HG03135 (cell line): Measurements from ENCODE around the gene ANKRD11.
"Not testable (repeated sequence)": the region's sequence is repeated elsewhere in the genome, so short reads cannot be mapped to it uniquely, and the experiment has no call there.

Experiments used
- ATAC-seq: cut with Tn5 transposase; IDR thresholded peaks from one replicate; pipeline ENCODE4 v1.9.1; 2021; ENCODE audit warnings: mild to moderate bottlenecking, moderate library complexity; ENCODE audit not compliant: unreplicated experiment

ANKRD11 gene

DNA sequence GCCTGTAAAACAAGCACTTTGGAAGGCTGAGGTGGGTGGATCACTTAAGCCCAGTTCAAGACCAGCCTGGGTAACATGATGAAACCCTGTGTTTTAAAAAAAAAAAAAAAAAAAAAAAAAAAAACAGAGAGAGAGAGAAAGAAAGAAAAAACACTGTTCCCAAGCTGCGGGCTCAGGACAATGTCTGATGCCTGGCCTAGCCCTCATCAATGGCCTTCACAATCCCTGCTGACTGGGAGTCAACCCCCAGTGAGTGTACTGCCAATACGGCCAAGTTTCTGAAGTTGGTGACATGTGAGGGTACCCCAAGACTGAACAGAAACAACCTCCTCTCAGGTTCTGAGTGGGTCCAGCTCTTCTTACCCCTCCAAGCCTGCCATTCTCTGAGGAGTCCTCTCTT lies 156.3 kb downstream of the ANKRD11 start:
- ATAC-seq, result no peak

- ATAC-seq, result not testable (repeated sequence)
These were observed 156.9 kb downstream of the ANKRD11 start for GRCh38 chr16:89333401-89334001.

DNA sequence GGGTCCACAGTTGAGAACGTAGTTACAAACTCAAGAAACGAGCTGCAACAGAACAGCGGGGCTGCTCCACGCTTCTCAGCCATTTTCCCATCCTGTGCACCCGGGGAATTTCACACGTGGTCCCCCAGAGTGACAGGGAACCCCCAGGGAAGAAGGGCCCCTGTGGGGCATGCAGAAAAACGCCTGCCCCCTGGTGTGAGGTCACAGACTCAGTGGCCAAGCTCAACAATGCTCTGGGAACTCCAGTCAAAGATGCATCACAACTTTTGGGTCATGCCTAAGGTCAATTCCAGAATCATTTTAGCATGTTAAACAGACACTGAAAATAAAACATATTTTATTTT lies 157.5 kb downstream of the ANKRD11 start:
- no peak for ATAC-seq

GRCh38 chr16:89332243-89332901 lies 158.0 kb downstream of the ANKRD11 start:
- no peak for ATAC-seq

GRCh38 chr16:89331371-89332109 lies 158.8 kb downstream of the ANKRD11 start:
- ATAC-seq, result no peak

GRCh38 chr16:89330177-89330856 lies 160.0 kb downstream of the ANKRD11 start:
- ATAC-seq, result no peak

DNA sequence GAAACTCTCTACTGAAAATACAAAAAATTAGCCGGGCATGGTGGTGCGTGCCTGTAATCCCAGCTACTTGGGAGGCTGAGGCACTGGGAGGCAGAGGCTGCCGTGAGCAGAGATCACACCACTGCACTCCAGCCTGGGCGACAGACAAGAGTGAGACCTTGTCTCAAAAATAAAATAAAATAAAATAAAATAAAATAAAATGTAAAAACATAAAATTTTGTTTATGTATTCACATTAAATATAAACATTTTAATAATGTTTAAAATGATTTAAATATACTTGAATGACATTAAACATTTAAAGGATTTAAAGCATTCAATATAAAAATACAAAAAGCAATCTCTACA lies 160.6 kb downstream of the ANKRD11 start:
- not testable (repeated sequence) for ATAC-seq

DNA sequence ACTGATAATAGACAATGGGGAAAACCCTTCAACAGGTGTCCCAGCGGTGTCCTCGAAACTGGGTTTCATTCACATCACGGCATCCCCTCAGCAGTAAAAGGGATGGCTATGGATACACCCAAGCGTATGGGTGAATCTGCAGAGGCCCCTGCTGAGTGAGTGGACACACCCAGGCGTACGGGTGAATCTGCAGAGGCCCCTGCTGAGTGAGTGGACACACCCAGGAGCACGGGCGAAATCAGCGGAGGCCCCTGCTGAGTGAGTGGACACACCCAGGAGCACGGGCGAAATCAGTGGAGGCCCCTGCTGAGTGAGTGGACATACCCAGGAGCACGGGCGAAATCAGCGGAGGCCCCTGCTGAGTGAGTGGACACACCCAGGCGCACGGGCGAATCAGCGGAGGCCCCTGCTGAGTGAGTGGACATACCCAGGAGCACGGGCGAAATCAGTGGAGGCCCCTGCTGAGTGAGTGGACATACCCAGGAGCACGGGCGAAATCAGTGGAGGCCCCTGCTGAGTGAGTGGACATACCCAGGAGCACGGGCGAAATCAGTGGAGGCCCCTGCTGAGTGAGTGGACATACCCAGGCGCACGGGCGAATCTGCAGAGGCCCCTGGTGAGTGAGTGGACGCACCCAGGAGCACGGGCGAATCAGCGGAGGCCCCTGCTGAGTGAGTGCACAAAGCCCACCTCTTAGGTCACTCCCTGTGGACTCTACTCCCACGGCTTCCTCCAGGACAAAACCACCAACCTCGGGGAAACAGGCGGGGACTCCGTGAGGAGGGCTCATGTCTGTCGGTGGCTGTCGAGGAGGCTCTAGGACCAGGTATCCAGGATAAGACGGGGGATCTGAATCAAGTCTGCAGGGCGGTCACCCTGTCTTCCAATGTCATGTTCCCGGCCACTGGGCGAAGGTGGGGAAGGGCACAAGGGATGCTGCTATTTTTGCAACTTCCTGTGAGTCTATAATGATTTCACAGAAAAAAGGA lies 161.7 kb downstream of the ANKRD11 start:
- ATAC-seq, result not testable (repeated sequence)

DNA sequence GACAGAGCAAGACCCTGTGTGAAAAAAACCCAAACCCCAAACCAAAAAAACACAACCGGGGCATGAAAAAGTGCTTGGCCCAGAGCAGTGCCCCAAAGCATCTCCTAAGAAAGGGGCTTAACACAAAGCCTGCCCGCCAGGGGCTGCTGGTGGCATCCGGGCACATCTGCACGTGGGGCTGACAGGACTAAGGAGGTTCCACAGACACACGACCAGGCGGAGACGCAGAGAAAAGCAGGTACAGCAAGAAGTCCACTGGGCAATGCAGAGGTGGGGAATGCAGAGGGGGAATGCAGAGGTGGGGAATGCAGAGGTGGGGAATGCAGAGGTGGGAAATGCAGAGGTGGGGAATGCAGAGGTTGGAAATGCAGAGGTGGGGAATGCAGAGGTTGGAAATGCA lies 163.6 kb downstream of the ANKRD11 start:
- ATAC-seq, result no peak

DNA sequence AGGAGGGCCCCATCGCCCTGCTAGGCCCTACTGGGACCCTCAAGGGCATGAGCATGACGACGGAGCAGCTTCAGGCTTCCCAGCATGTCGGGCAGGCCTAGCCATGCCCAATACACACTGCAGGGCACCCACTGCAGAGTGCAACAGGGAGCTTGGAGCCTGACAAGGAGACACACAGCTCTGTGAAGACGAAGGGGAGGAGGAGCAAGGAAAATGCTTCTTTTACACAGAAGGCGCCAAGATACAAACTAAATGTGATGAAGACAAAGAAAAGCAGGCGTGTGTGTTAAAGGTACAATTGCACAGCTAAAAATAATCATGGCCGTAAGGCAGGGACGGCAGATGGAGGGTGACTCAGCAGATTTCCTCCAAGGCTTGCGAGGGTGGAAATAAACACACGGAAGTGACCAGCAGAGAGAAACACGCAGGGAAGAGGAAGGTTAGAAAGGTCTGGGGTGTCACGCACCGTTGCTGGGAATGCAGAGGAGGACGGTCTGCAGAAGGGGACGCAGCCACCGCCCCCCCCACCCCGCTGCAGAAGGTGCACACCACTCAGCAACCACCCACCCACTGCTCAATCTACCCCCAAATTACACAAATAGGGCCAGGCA lies 164.4 kb downstream of the ANKRD11 start:
- no peak for ATAC-seq

- no peak for ATAC-seq
These were observed 166.0 kb downstream of the ANKRD11 start for GRCh38 chr16:89324056-89325010.

DNA sequence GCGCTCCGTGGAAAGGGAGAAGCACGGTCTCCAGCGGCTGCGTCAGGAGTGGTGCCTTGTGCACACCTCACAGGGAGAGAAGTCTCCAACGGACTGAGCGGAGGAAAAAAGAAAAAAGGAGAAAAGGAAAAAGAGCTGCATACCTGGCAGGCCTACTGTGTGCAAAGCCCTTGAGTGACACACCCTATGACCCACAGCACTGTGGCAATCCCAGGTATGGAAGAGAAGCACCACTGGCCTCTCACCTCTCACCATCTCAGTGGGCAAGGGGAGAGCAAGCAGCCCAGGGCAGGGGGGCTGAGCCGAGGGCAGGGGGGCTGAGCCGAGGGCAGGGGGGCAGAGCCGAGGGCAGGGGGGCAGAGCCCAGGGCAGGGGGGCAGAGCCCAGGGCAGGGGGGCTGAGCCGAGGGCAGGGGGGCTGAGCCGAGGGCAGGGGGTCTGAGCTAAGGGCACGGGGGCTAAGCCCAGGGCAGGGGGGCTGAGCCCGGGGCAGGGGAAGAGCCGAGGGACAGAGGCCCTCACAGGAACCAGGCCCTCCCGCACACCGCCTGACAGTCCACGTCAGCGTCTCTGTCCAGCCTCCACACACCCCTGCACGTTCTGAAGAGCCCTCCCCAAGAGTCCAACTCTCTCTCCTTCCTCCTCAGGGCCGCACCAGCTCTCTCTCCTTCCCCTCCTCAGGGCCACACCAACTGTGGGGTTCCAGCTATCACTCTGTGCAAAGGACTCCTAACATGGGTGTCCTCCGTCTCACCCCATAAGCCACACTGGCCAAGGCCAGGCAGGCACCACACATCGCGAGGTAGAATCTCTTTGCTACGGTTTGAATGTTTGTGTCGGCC lies 167.0 kb downstream of the ANKRD11 start:
- no peak for ATAC-seq

DNA sequence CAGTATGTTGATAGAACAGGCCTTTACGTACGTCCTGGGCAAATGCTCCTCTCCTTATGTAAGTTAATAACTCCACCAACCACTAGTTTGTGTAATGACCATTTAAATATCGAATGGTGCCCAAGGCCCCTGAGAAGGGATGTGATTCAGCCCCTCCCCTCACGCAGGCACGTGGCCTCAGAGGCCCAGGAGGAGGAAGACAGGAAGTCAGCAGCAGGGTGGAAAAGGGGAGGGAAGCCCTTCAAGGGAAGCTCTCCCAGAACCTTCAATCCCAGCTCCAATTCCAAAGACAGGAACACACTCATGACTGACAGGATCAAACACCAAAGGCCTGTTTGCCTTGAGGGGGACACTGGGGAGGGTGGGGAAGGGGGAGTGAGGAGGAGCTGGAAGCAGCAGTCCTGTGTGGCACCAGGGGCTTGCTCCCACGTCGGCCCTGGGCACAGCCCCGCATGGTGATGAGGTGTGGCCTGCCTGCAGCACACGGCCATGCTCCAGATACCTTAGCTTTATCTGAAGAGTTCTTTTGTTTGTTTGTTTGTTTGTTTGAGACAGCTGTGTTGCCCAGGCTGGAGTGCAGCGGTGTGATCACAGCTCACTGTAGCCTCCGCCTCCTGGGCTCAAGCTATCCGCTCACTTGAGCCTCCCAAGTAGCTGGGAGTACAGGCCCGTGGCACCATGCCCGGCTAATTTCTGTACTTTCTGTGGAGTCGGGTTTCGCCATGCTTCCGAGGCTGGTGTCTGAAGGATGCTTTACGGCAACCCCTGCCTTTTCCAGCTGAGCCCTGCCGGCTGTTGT lies 167.8 kb downstream of the ANKRD11 start:
- ATAC-seq, result no peak

GRCh38 chr16:89320782-89321501 lies 169.4 kb downstream of the ANKRD11 start:
- no peak for ATAC-seq

DNA sequence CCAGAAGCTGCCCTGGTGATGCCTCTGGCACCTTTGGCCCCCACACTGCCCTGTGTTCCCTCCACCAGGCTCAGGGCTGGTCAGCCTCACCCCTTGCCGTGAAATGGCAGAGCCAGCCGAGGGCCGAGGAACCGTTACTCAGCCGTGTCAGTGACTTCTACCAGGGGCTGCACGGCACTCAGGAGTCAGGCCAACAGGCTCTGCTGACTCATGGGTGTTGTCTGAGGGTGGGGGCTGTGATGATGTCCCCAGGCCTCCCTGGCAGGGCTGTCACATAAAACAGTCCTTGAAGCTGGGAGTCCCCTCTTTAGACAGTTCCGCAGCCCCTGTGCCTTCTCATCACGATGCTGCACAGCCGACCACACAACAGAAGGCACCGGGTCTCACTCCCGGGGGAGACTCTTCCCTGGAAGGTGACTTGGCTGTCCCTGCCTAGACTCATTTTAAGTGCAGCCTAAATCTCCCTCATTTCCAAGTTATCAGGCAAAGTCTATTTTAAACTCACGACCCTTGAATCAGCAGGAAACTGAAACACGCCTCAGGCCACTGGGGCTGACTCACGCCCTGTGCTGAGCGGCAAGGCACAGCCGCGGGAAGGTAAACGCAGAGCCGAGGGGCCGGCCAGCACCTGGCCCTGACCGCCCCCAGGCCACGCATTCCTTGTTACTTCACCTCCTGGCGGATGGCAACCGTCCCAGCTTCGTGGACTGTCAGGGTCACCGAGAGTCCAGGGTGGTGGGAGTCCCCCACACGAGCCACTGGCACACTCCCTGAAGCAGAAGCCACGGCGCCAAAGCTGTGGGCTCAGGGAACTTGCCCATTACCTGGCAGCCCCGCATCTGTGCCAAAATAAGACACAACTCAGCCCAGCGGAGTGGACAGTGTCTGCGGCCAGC lies 170.2 kb downstream of the ANKRD11 start:
- ATAC-seq, result no peak

GRCh38 chr16:89319631-89319885 lies 170.8 kb downstream of the ANKRD11 start:
- ATAC-seq, result no peak
